Activated naive CD8-positive, alpha-beta T cell treated with anti-CD3 and anti-CD28 coated beads, Interleukin-2, amount 50 U/mL, for 16 hours (primary cell): ENCODE data around the gene ZNF433.

Experiments used
- DNase-seq: peaks from one replicate; pipeline ENCODE4 v3.0.0-alpha.2; 2020; ENCODE audit warnings: low read depth, low spot score

Gene ZNF433

DNA sequence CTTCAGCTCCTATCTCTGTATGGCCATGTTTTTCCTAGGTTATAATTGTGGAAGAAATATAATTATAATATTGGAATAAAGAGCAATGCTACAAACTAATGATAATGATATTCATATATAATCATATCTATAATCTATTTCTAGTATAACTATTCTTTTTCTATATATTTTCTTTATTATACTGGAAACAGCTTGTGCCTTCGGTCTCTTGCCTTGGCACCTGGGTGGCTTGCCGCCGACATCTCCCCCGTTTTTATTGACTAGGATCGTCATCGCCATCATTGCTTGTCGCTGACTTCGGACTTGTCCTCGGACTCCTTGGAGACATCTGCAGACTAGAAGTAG is 46.4 kb downstream of the ZNF433 start:
- DNase-seq, result no peak

DNA sequence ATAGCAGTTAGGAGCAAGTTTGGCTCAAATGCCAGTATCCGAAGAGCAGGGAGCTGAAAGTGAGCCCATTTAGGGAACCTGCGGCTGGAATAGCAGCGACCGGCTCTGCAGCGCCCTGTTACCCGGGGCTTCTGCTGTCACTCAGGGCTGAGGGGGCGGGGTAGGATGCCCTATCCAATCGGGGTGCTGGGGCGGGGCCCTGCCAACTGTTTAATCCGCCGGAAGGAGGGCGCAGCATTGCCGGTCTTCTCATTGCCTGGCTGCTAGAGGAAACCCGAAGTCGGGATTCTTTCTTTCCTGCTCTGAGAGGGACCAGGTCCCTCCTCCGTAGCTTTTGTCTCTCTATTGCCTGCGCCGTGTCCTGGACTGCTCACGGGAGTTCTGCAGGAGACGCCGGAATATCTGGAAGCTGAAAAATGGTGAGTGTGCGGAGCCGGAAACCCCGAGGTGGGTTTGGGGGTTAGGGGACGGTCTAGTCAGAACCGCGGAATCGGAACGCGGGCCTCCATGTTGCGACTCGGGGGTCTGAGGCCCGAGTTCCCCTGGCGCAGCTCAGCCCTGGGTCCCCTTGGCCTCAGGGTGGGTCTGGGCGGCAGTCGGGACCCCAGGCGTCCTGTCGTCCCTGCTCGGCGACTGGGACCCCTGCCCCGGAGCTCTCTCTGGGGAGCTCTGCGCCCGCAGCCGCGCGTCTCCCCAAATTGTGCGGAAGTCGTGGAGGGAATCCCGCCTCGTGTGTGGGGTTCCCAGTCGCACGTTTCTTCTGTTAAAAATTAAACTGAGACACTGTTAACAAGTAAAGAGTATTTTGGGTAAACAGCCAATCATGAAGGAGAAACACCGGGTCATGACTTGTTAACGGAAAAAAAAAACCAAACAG is 47.8 kb downstream of the ZNF433 start:
- peak; percentile 94 for DNase-seq

DNA sequence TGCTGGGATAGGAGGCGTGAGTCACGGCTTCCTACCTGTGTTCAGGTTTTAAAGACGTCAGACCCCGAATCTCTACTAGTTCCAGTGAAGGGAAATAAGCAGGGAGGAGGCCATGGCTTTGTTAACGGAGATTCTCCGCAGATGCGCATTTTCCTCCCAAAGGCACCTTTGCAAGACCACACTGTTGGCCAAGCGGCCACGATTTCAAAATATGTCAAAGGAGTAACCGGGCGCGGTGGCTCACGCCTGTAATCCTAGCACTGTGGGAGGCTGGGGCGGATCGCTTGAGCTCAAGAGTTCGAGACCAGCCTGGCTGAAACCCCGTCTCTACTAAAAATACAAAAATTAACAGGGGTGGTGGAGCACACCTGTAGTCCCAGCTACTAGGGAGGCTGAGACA is 48.7 kb downstream of the ZNF433 start:
- no peak for DNase-seq

DNA sequence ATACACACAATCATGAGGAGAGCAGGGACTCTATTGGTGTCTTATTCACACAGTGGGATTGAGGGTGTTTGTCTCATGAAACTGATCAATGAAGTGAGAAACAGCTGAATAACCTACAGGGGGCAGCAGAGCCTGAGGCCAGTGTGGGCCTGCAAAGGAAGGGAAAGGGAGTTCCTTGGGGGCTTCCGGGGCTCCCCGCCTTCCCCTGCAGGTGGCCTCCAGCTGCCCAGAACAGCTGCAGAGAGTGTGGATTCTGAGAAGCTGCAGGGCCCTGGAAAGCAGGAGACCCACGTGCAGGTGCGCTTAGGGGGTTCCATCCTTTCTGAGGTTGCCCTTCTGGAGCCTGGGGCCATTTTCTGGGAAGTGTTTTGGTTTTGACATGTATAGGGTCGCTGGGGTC is 50.5 kb downstream of the ZNF433 start:
- no peak for DNase-seq

DNA sequence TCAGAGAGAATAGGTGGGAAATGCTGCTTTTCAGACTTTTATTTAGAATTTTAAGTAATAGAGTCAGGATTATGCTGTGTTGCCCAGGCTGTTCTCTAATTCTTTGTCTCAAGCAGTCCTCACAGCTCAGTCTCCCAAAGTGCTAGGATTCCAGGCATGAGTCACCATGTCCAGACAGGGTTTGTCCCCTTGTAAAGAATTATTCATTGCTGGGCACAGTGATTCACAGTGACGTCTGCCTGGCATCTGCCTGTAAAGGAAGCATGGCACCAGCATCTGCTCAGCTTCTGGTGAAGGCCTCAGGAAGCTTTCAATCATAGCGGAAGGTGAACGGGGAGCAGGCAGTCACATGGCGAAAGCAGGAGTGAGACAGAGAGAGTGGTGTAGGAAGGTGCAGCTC is 53.0 kb downstream of the ZNF433 start:
- no peak for DNase-seq

DNA sequence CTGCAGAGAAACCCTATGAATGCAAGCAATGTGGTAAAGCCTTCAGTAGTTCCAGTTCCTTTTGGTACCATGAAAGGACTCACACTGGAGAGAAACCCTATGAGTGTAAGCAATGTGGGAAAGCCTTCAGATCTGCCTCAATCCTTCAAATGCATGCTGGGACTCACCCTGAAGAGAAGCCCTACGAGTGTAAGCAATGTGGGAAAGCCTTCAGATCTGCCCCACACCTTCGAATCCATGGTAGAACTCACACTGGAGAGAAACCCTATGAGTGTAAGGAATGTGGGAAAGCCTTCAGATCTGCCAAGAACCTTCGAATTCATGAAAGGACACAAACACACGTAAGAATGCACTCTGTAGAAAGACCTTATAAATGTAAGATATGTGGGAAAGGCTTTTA is 56.0 kb downstream of the ZNF433 start:
- DNase-seq, result no peak

DNA sequence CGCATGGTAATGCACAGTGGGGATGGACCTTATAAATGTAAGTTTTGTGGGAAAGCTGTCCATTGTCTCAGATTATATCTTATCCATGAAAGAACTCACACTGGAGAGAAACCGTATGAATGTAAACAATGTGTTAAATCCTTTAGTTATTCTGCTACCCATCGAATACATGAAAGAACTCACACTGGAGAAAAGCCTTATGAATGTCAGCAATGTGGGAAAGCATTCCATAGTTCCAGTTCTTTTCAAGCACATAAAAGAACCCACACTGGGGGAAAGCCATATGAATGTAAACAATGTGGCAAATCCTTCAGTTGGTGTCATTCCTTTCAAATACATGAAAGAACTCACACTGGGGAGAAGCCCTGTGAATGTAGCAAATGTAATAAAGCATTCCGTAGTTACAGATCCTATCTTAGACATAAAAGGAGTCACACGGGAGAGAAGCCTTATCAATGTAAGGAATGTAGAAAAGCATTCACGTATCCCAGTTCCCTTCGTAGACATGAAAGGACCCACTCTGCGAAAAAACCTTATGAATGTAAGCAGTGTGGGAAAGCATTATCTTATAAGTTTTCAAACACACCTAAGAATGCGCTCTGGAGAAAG is 56.9 kb downstream of the ZNF433 start:
- no peak for DNase-seq

DNA sequence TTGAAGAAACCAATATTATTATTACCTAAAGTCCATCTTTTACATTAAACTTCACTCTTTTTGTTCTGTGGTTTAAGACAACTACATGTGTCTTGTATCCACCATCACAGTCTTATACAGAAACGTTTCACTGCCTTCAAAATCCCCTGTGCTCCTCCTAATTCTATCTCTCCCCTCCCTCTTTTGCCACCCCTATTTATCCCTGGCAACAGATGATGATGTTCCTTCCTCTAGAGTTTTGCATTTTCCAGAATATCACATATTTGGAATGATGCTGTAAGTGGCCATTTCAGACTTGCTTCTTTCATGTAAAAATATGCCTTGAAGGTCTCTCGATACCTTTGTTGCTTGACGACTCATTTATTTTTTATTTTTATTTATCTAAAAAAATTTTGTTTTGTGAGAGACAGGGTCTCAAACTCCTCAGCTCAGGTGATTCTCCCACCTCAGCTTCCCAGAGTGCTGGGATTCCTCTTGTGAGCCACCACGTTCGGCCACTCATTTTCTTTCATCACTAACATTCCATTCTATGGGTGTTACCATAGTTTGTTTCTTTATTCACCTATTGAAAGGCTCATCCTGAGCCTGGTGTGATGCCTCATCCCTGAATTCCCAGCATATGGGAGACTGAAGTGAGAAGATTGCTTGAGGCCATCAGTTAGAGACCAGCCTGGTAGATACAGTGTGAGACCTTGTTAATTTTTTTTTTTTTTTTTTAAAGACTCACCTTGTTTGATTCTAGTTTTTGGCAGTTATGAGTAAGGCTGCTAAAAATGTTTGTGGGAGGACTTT is 62.3 kb downstream of the ZNF433 start:
- DNase-seq, result no peak

DNA sequence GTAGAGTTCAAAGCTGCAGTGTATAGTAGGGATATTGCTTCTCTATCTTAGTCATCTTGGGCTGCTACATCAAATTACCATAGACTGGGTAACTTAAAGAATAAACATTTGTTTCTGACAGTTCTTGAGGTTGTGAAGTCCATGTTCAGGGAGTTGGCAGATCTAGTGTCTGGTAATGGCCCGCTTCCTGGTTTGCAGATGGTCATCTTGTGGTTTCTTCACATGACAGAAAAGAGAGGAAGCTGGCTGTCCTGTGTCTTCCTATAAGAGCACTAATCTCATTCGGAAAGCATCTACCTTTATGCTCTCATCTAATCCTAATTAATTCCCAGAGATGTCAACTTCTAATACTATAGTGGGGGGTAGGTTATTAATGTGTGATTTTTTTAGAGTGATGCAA is 64.4 kb downstream of the ZNF433 start:
- DNase-seq, result no peak

DNA sequence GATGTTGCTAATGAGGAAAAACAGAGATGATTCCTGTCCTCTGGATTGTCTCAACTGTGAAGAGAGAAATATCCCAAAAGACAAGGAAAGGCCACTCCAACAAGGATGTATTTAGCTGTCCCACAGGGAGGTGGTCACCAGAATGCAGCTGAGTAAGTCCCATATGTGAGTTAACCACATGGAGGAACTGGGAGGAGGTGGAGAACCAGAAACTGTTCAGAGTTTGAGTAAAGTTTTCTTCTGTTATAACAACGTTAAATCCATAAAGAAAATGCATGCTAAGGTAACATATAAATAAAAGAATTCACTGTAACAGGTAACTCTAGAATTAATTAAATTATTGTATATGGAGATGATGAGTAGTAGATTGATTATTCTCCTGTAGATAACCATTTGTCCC is 65.3 kb downstream of the ZNF433 start:
- DNase-seq, result no peak

DNA sequence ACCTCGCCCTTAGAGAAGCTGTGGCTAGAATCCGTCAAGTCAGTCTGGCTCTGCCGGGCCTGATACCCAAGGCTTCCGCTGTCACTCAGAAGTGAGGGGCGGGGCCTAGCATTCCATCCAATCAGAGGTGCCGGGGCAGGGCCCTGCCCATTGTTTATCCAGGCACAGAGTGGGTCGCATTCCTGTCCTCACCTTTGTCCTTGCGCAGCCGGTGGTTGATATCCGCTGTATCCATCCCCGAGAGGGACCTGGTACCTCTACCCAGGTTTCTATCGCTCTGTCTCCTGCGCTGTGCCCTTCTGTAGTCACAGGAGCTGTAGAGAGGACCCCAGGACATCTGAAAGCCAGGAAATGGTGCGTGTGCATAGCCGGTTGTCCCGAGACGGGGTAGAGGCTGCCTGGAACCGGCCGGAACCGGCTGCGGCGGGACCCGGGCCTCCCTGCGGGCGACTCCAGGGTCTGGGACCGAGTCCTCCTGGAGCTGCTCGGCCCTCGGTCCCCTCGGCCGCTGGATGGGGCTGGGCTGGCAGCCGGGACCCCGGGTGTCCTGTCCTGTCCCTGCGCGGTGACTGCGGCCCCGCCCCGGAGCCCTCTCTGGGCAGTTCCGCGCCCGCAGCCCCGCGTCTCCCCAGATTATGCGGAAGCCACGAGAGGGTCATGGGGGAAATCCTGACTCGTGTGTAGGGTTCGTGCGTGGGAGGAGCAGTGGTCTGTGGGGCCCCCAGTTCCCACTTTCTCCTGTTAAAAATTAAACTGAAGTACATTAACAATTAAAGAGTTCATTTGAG is 70.4 kb downstream of the ZNF433 start, which contains the start of gene ZNF763:
Gene ZNF763, plus strand, starts transcription at position 183 of the 788 bp plus-strand sequence. Its CDS starts 169 bp downstream, at position 352.
- DNase-seq, result peak; percentile 75
